ES-I3 (cell line): Measurements from ENCODE around the gene USP7.

Experiments used
- H3K36me3 ChIP-seq: 2 replicates; pipeline ENCODE4 v1.6.1; 2013; ENCODE audit warnings: mild to moderate bottlenecking, low read length, control low read depth, moderate library complexity; ENCODE audit not compliant: insufficient read depth
- H3K4me1 ChIP-seq: 2 replicates; pipeline ENCODE4 v1.6.1; 2013; ENCODE audit warnings: mild to moderate bottlenecking, control low read depth, low read length; ENCODE audit not compliant: insufficient read depth
- H3K9ac ChIP-seq: 2 replicates; pipeline ENCODE4 v1.6.1; 2013; ENCODE audit warnings: low read depth, mild to moderate bottlenecking, low read length, moderate library complexity
- H3K9me3 ChIP-seq: 2 replicates; pipeline ENCODE4 v1.6.1; 2013; ENCODE audit warnings: mild to moderate bottlenecking, low read length, moderate library complexity; ENCODE audit not compliant: control insufficient read depth, insufficient read depth

Gene USP7

DNA sequence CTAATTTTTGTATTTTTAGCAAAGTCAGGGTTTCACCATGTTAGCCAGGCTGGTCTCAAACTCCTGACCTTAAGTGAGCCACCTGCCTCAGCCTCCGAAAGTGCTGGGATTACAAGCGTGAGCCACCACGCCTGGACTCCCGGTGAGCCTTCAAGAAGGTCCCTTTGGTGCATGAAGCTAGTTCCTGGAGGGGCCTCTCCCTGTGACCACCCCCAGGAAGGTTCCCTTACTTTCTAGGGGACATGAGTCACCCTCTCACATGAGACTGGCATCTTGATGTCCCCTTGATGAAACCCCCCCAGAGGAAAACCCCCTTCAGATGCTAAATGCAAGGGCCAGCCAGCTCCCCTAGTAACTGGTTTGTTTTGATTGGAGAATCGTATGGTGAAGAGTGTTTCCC, 107.7 kb downstream of the USP7 start:
- H3K9ac ChIP-seq = no peak overlapping the region
- H3K4me1 ChIP-seq = 0 out of 2 replicates have a peak, but pooled peaks cover 5% of the 10 kb centered on the region
- H3K36me3 ChIP-seq = peaks cover 10% of the 10 kb centered on the region; the same call in 1 of the 2 replicates
- H3K9me3 ChIP-seq = no peaks in the 10 kb centered on the region

DNA sequence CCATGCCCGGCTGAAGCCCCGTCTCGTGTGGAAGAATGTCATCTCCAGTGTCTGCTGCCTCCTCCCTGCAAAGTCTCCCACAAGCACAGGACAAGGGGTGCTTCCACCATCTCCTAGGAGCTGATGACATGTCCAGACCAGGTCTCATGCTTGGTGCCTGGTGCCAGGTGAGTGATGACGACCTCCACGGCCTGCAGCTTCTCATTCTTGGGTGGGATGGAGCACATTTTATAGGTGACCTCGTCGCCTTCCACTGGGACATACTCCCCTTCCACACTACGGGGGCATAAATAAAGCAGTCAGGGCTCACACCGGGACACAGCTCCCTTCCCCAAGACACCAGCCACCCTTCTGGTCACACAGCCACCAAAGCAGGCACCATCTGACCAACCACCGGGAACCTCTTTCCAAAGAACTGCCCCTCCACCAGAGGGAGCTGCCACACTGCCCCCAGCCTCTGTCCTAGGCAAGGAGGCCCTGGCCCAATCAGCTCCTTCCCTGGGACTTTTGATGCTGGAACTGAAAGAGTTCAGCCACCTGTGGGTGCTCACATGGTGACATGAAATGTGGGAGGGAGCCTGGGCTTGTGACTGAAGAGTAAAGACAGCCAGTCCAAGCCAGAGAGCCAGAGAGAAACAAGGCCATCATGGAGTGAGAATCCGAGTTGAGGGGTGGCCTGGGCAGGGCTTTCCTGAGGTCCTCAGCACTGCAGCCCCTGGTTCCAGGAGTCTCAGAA, 108.5 kb downstream of the USP7 start:
- Histone ChIP-seq H3K4me1 (0 out of 2 replicates have a peak, but pooled peaks cover 5% of the 10 kb centered on the region), H3K36me3 (peaks cover 12% of the 10 kb centered on the region; the same call in 1 of the 2 replicates)

DNA sequence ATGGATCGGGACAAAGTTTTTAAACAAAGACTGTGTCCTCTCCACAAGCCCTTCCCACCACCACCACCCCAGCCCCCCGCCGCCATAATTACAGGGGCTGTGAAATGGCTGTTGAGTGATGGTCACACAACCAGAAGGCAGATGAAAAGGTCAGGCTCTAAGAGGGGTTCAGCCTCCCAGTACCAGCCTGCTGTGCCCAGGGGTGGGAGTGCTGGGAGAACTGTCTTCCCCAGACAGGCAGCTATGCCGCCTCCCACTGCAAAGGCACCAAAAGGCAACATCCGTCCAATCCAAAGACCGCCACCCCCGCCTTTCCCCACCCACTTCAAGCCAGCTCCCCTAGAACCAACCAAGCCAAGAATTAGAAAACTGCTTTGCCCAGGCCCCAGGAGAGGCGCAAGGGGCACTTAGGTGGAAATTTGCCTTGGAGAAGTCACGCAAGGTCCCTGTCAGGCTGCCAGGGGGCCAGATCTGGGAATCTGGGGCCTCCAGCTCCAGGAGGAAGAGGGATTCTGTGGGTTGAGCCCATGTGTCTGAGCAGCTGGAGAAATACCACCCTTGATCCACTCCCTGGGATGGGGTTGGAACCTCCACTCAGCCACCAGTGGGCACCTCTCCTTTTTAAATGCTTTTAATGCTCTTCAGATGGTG, 109.3 kb downstream of the USP7 start:
- Histone ChIP-seq H3K9me3 (no peaks in the 10 kb centered on the region), H3K36me3 (peaks cover 17% of the 10 kb centered on the region; the same call in 1 of the 2 replicates), H3K4me1 (peaks cover 10% of the 10 kb centered on the region; the same call in 1 of the 2 replicates), H3K9ac (no peak overlapping the region)

More for the DNA sequence above, 108.5 kb downstream of the USP7 start:
- Histone ChIP-seq H3K9me3 (no peaks in the 10 kb centered on the region), H3K9ac (no peak overlapping the region)

DNA sequence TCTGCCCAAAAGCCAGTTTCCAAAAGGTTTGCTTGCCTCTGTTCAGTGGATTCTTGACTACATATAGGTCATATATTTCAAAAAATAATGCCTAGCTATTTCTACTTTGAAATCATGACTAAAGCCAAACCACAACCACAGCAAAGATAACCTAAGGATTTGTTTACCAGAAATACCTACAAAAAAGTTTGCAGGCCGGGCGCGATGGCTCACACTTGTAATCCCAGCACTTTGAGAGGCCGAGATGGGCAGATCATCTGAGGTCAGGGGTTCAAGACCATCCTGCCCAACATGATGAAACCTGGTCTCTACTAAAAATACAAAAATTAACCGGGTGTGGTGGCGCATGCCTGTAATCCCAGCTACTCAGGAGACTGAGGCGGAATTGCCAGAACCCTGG, 110.1 kb downstream of the USP7 start:
- H3K9me3 ChIP-seq = no peaks in the 10 kb centered on the region
- H3K36me3 ChIP-seq = peaks cover 17% of the 10 kb centered on the region
- no peak overlapping the region for H3K9ac ChIP-seq
- peaks cover 16% of the 10 kb centered on the region; the same call in 1 of the 2 replicates for H3K4me1 ChIP-seq

DNA sequence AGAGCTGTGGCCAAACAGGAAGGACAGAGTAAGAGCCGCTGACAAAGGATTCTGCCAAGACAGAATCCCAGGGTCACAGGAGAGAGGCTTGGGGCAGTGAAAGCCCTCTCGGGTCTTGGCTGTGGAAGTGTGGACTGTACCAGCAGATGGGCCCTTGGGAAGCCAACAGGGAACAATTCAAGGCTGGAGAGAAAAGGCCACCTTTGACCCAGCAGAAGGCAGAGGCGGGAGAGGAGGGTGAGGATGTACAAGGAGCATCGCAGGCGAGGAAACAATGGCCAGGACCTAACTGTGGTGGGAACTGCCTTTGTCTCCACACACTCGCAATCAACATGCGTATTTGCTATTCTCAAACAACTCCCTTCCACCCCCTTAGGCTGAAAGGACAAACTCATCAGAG, 110.6 kb downstream of the USP7 start:
- Histone ChIP-seq H3K9me3 (no peaks in the 10 kb centered on the region), H3K36me3 (peaks cover 17% of the 10 kb centered on the region), H3K9ac (no peak overlapping the region), H3K4me1 (peaks cover 16% of the 10 kb centered on the region; the same call in 1 of the 2 replicates)

DNA sequence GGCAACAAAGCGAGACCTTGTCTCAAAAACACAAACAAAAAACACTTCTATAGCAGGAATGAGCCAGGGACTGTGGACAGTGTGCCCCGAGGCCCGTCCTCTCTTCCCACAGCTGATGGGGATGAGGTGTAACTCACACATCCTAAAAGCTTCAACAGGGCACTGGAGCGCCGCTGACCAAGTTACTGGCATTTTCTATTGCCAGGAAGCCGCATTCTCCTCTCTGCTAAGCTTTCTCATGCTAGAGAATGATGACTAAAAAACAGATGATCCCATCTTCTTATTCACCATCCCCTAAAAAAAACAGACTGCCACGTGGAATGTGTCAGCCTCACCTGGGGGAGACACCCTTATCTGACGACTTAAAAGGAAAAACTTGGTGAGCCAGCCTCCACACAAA, 111.2 kb downstream of the USP7 start:
- H3K4me1 ChIP-seq = peaks cover 16% of the 10 kb centered on the region; the same call in 1 of the 2 replicates
- peaks cover 17% of the 10 kb centered on the region for H3K36me3 ChIP-seq

DNA sequence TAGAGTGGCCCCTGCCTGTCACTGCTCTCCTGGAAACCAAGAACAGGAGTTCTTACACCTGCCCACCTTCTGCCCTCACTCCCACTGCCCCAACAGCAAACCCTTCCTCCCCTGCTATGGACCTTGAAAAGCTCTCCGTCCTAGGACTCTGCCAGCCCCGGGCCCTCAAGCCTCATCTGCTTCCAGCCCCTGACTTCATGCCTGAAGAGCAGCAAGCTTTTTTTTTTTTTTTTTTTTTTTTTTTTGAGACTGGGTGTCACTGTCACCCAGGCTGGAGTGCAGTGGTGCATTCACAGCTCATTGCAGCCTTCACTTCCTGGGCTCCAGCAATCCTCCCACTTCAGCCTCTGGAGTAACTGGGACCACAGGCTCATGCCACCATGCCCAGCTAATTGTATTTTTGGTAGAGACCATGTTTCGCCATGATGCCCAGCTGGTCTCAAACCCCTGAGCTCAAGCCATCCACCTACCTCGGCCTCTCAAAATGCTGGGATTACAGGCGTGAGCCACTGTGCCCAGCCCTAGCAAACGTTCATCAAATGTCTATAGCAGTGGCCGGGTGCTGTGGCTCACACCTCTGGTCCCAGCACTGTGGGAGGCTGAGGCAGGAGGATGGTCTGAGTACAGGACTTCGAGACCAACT, 111.8 kb downstream of the USP7 start:
- Histone ChIP-seq H3K4me1 (peaks cover 16% of the 10 kb centered on the region; the same call in 1 of the 2 replicates), H3K36me3 (peaks cover 17% of the 10 kb centered on the region), H3K9me3 (no peaks in the 10 kb centered on the region), H3K9ac (no peak overlapping the region)

More for the DNA sequence above, 111.2 kb downstream of the USP7 start:
- Histone ChIP-seq H3K9me3 (no peaks in the 10 kb centered on the region), H3K9ac (no peak overlapping the region)

DNA sequence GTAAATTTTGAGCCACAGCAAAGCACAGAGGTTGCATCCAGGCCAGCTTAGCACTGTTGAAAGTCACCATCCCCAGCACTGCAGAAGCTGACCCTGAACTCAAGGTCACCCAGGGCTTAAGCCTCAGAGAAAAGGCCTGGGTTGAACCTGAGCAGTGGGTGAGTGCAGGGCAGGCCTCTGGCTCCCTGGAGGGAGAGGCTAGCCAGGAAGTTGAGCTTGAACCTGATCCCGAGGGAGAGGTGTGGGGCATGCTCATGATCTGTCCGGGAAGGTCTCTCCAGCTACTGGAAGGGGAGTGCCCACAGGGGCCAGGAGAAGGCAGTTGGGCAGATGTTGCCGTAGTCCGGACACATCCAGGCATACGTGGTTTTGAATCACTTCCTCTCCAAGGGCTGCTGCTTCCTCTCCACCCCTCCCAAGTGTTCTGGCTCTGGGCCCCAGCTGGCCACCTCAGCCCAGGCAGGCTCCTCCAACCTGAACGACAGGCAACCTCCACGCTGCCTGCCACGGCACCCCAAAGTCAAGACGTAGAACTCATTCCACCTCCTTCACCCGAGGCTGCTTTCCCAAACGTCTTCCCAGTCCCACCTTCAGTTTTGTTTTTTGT, 113.3 kb downstream of the USP7 start:
- Histone ChIP-seq H3K9ac (no peak overlapping the region), H3K4me1 (peaks cover 16% of the 10 kb centered on the region; the same call in 1 of the 2 replicates), H3K36me3 (peaks cover 12% of the 10 kb centered on the region), H3K9me3 (no peaks in the 10 kb centered on the region)

DNA sequence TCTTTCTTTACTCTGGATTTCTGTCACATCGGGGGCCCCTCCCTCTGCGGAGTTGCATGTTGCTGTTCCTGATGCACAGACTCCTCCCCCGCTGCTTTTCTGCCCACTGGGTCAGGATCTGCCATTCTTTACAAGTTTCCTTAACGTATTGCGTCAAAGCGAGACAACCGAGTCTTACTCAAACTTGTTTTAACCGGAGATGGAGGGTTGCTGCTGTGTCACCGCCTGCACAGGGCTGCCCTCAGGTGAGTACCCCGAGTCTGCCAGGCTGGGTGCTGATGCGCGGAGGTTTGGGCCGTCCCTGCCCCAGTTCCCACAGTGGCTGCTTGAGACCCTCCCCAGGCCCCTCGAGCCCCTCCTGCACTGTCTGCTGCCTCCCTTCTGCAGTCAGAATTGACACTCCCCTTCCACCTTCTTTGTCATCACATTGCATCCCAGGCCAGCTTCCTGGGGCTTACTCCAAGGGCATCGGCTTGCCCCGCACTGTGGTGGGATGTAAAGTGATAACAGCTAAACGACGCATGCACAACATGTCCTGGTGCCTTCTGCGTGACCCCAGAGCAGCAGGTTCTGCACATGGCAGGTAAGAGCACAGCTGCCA, 114.2 kb downstream of the USP7 start:
- H3K9me3 ChIP-seq = no peaks in the 10 kb centered on the region
- peaks cover 16% of the 10 kb centered on the region; the same call in 1 of the 2 replicates for H3K4me1 ChIP-seq
- H3K9ac ChIP-seq = no peak overlapping the region
- peaks cover 12% of the 10 kb centered on the region for H3K36me3 ChIP-seq

DNA sequence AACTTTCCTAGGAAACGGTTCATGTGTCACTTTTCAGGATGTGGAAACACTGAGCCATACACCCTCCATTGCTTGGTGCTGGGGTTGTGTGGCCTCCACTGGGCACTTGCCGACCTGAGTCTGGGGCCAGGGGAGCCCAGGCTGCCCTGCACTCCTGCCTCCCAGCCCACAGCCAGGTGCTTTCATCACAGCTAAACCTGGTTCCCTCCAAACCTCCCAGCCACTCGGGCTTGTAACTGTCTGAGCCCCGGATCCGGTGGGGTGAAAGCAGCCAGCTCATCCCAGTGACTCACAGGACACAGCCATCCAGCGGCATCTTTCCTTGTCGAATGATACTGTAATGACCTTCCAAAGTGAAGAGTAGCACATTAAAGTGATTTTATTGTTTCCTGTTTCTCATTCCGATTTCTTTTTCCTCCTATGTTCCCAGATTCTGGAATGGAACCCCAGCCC, 114.7 kb downstream of the USP7 start:
- Histone ChIP-seq H3K9ac (no peak overlapping the region), H3K36me3 (peaks cover 12% of the 10 kb centered on the region), H3K9me3 (no peaks in the 10 kb centered on the region), H3K4me1 (peaks cover 16% of the 10 kb centered on the region; the same call in 1 of the 2 replicates)

DNA sequence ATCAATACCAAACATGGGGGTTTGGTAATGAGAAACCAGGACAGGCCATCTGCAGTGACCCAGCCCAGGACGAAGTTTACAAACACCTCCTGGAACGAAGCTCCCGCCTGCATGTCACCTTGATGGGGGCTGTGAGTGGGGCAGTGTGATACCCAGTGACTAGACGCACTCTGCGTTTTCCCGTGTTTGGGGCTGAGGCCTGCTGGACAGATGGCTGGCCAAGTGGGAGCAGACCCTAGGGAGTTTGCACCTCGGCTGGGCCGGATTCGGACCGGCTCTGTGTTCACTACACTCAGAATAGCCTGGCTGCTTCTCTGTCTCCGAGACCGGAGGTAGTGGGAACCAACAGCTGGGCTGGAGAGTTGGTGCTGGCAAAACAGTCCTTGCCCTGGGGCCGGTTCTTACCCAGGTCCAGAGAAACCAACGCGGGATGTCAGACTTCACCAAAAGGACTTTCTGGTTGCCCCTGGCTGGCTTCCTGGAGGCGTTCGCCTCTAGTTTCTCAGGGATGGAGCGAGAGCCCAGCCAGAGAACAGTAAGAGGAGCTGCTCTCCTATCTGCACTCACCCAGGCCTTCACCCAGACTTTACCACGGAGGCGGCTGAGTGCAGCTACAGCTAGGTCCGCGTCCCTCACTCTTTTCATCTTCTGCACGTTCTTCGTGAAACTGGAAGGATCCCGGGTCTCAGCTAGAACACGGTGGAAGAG, 115.3 kb downstream of the USP7 start:
- no peak overlapping the region for H3K9ac ChIP-seq
- H3K4me1 ChIP-seq = peaks cover 14% of the 10 kb centered on the region; the same call in 1 of the 2 replicates
- peaks cover 12% of the 10 kb centered on the region for H3K36me3 ChIP-seq
- no peaks in the 10 kb centered on the region for H3K9me3 ChIP-seq

DNA sequence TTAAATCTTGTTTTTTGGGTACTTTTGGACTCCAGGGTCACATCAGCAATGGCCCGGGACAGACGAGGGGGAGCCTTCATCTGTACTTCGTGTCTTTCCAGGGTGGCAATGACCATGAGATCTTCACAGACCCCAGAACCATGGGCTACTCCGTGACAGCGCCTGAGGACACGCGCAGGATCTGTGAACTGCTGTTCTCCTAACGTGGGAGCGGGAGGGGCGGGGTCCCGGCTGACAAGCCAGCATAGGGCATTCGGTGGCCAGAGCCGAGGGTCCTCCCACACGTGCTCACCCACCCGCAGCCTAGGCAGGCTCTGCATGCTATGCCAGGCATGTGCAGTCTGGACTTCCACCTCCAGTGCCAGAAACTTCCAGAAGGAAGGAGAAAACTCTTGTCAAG, 116.1 kb downstream of the USP7 start:
- Histone ChIP-seq H3K36me3 (peaks cover 12% of the 10 kb centered on the region), H3K4me1 (peaks cover 10% of the 10 kb centered on the region; the same call in 1 of the 2 replicates), H3K9me3 (no peaks in the 10 kb centered on the region), H3K9ac (no peak overlapping the region)

DNA sequence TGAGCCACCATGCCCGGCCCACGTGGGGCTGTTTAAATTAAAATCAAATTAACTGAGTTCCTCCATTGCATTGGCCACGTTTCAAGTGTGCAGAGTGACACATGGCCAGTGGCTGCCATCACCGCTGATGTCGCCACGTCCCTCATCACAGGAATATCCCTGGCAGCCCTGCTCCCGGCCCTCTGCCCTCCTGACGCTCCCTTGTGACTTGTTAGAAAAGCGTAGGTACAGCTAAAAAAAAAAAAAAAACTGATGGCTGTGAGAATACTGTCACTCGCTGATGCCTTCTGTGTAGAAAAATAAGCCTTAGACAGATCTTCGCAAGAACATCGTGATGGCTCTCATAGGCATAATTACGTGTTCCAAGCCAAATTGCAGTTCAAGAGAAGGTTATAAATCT, 116.6 kb downstream of the USP7 start:
- Histone ChIP-seq H3K4me1 (peaks cover 10% of the 10 kb centered on the region; the same call in 1 of the 2 replicates), H3K9me3 (no peaks in the 10 kb centered on the region), H3K36me3 (peaks cover 12% of the 10 kb centered on the region), H3K9ac (no peak overlapping the region)
